WTC11 (cell line): ENCODE measurements around the gene TTC21A. TPM values are rescaled to one million over a fixed set of nuclear protein-coding genes. Genes with fewer than 3 reads are reported as not detected.

Source experiments
- ATAC-seq: fragments of 200-7000 bp; cut with Tn5 transposase; 2 replicates; pipeline ENCODE4 v1.10.0; 2021; ENCODE audit warnings: mild to moderate bottlenecking, moderate library complexity
- CTCF ChIA-PET: fragments of 300-600 bp; sonication (Branson Sonifier 250); formaldehyde crosslinking; loops from one replicate; lab custom pipeline; 2021; ENCODE audit warnings: antibody characterized with exemption; lab: Charles Lee
- POLR2A ChIA-PET: fragments of 350-600 bp; sonication (Branson Sonifier 250); formaldehyde crosslinking; loops from one replicate; lab custom pipeline; 2021; ENCODE audit warnings: antibody characterized with exemption; lab: Charles Lee
- DNase-seq: peaks from one replicate; pipeline ENCODE4 v3.0.0; 2021; ENCODE audit warnings: low spot score
- H3K27ac Mint-ChIP-seq: 2 replicates; pipeline ENCODE4 v1.8.0; 2021; ENCODE audit warnings: mixed read lengths
- H3K27me3 Mint-ChIP-seq: 2 replicates; pipeline ENCODE4 v1.8.0; 2021; ENCODE audit warnings: low read depth, mild to moderate bottlenecking, moderate library complexity, mixed read lengths
- H3K36me3 Mint-ChIP-seq: 2 replicates; pipeline ENCODE4 v1.8.0; 2021; ENCODE audit warnings: mixed read lengths
- H3K4me1 Mint-ChIP-seq: 2 replicates; pipeline ENCODE4 v1.8.0; 2022; ENCODE audit warnings: mixed read lengths
- H3K4me3 Mint-ChIP-seq: 2 replicates; pipeline ENCODE4 v1.8.0; 2021; ENCODE audit warnings: mild to moderate bottlenecking, moderate library complexity, mixed read lengths
- H3K9me3 Mint-ChIP-seq: 2 replicates; pipeline ENCODE4 v1.8.0; 2021; ENCODE audit warnings: mixed read lengths
- ATF6 ChIP-seq: sonication (generic); formaldehyde crosslinking; IDR thresholded peaks from 2 replicates; pipeline ENCODE4 v1.8.1; 2023; ENCODE audit warnings: mild to moderate bottlenecking, missing genetic modification reagents
- CTCF ChIP-seq: fragments of 200-600 bp; IDR thresholded peaks from 2 replicates; pipeline ENCODE4 v1.8.0; 2022; ENCODE audit warnings: antibody characterized with exemption
- E2F4 ChIP-seq: sonication (generic); formaldehyde crosslinking; IDR thresholded peaks from 2 replicates; pipeline ENCODE4 v1.8.1; 2022; ENCODE audit warnings: low read depth, mild to moderate bottlenecking, moderate library complexity, missing genetic modification reagents, borderline replicate concordance
- E2F5 ChIP-seq: sonication (generic); formaldehyde crosslinking; IDR thresholded peaks from 2 replicates; pipeline ENCODE4 v1.8.1; 2022; ENCODE audit warnings: mild to moderate bottlenecking, moderate library complexity, missing genetic modification reagents
- ELF4 ChIP-seq: sonication (generic); formaldehyde crosslinking; IDR thresholded peaks from 2 replicates; pipeline ENCODE4 v1.8.1; 2022; ENCODE audit warnings: low read depth, mild to moderate bottlenecking, moderate library complexity, missing genetic modification reagents
- ERG ChIP-seq: fragments of 250-450 bp; sonication (Bioruptor Pico); IDR thresholded peaks from 2 replicates; pipeline ENCODE4 v1.8.0; 2021; ENCODE audit warnings: mild to moderate bottlenecking
- GTF2I ChIP-seq: fragments of 250-450 bp; sonication (Bioruptor Pico); conservative IDR thresholded peaks from 2 replicates; pipeline ENCODE4 v1.4.0; 2021; ENCODE audit warnings: mild to moderate bottlenecking
- HMGA2 ChIP-seq: fragments of 250-450 bp; sonication (Bioruptor Pico); IDR thresholded peaks from 2 replicates; pipeline ENCODE4 v1.4.0; 2021; ENCODE audit warnings: mild to moderate bottlenecking, moderate library complexity
- JAZF1 ChIP-seq: fragments of 250-450 bp; sonication (Bioruptor Pico); IDR thresholded peaks from 2 replicates; pipeline ENCODE4 v1.9.0; 2021; ENCODE audit warnings: moderate library complexity, mild to moderate bottlenecking, inconsistent platforms
- JUN ChIP-seq: sonication (generic); formaldehyde crosslinking; IDR thresholded peaks from 2 replicates; pipeline ENCODE4 v1.8.0; 2023; ENCODE audit warnings: mild to moderate bottlenecking, missing genetic modification reagents
- MYBL2 ChIP-seq: sonication (generic); formaldehyde crosslinking; IDR thresholded peaks from 2 replicates; pipeline ENCODE4 v1.8.1; 2023; ENCODE audit warnings: mild to moderate bottlenecking, moderate library complexity, missing genetic modification reagents
- NR1H2 ChIP-seq: sonication (generic); formaldehyde crosslinking; IDR thresholded peaks from 2 replicates; pipeline ENCODE4 v1.9.0; 2021; ENCODE audit warnings: mild to moderate bottlenecking, moderate library complexity, missing genetic modification reagents
- RORB ChIP-seq: fragments of 250-450 bp; sonication (Bioruptor Pico); IDR thresholded peaks from 2 replicates; pipeline ENCODE4 v1.9.0; 2021; ENCODE audit warnings: mild to moderate bottlenecking
- SMAD3 ChIP-seq: sonication (generic); formaldehyde crosslinking; IDR thresholded peaks from 2 replicates; pipeline ENCODE4 v1.8.0; 2022; ENCODE audit warnings: missing genetic modification reagents, mild to moderate bottlenecking, borderline replicate concordance
- SP1 ChIP-seq: sonication (generic); formaldehyde crosslinking; conservative IDR thresholded peaks from 2 replicates; pipeline ENCODE4 v1.8.1; 2022; ENCODE audit warnings: missing genetic modification reagents
- TP53 ChIP-seq: sonication (generic); formaldehyde crosslinking; IDR thresholded peaks from 2 replicates; pipeline ENCODE4 v1.8.1; 2023; ENCODE audit warnings: mild to moderate bottlenecking, missing genetic modification reagents
- USF1 ChIP-seq: sonication (generic); formaldehyde crosslinking; IDR thresholded peaks from 2 replicates; pipeline ENCODE4 v1.8.0; 2022; ENCODE audit warnings: mild to moderate bottlenecking, missing genetic modification reagents
- ZNF425 ChIP-seq: fragments of 250-450 bp; sonication (Bioruptor Pico); conservative IDR thresholded peaks from 2 replicates; pipeline ENCODE4 v1.9.0; 2021; ENCODE audit warnings: mild to moderate bottlenecking
- total RNA-seq: library from RNA; stranded (reverse); gene quantifications from 3 replicates; pipeline ENCODE4 v1.2.3, GENCODE V29; 2021

The TTC21A gene
- total RNA-seq, 1 experiment from 2014 or later = 3.8 TPM

- TF ChIP-seq GTF2I = no peak
- Mint-ChIP-seq H3K27me3 (no peaks in the 10 kb centered on the region), H3K27ac (no peak overlapping the region), H3K4me1 (no peaks in the 10 kb centered on the region), H3K4me3 (no peak overlapping the region), H3K36me3 (peaks cover 37% of the 10 kb centered on the region), H3K9me3 (no peaks in the 10 kb centered on the region)
- POLR2A ChIA-PET = no interaction called here
- CTCF ChIA-PET = no interaction called here
- DNase-seq (no peak), ATAC-seq (no peak)
These were observed 8.2 kb upstream of the TTC21A start for GRCh38 chr3:39099242-39099641.

- Mint-ChIP-seq H3K27me3 (no peaks in the 10 kb centered on the region), H3K36me3 (peaks cover 32% of the 10 kb centered on the region), H3K9me3 (no peaks in the 10 kb centered on the region), H3K4me1 (no peaks in the 10 kb centered on the region)
- no peak for DNase-seq
- CTCF ChIA-PET = interaction anchor here (1.6 to 2.7 kb wide), 2 partner anchors 192 to 278 kb away, joined by 3 to 18 read pairs; no protein-coding TSS in a partner anchor
- TF ChIP-seq MYBL2 (CRISPR knock-in tag) (no peak), ERG (no peak), RORB (CRISPR knock-in tag) (no peak), JUN (no peak), USF1 (no peak), HMGA2 (no peak), SP1 (CRISPR knock-in tag) (no peak), TP53 (CRISPR knock-in tag) (no peak), JAZF1 (CRISPR knock-in tag) (no peak), ATF6 (no peak), E2F4 (CRISPR knock-in tag) (no peak), CTCF (no peak), GTF2I (no peak), ELF4 (CRISPR knock-in tag) (no peak), ZNF425 (CRISPR knock-in tag) (no peak), NR1H2 (CRISPR knock-in tag) (no peak), SMAD3 (CRISPR knock-in tag) (no peak), E2F5 (no peak)
- TF ChIP-seq, all 79 proteins: peak for 0
- no peak for ATAC-seq
- no peak overlapping the region for H3K27ac Mint-ChIP-seq
- POLR2A ChIA-PET = no interaction called here
- H3K4me3 Mint-ChIP-seq = no peak overlapping the region
These were observed 7.6 kb upstream of the TTC21A start for GRCh38 chr3:39099738-39100499.
